HepG2 (cell line): Measurements from ENCODE around the gene TNFRSF11A. TPM values are rescaled to one million over a fixed set of nuclear protein-coding genes. Genes with fewer than 3 reads are reported as not detected.
A peak's percentile ranks its signal among the peaks of the same experiment; 100 is the strongest.

Source experiments
- DNMT1 ChIP-seq: sonication (generic); formaldehyde crosslinking; IDR thresholded peaks from 2 replicates; pipeline ENCODE4 v1.5.1; 2020; ENCODE audit warnings: mild to moderate bottlenecking, missing genetic modification reagents
- FOXA1 ChIP-seq, 2 experiments: fragments of 450-650 bp in 1 of 2; sonication (generic) in 1 of 2; formaldehyde crosslinking in 1 of 2; IDR thresholded peaks; 2 replicates each; pipeline versions ENCODE4 v1.4.0 to v1.6.1; 2016 to 2020; ENCODE audit warnings: missing genetic modification reagents in 1 of 2
- FOXJ3 ChIP-seq: sonication (generic); formaldehyde crosslinking; IDR thresholded peaks from 2 replicates; pipeline ENCODE4 v1.4.0; 2020; ENCODE audit warnings: missing genetic modification reagents, mild to moderate bottlenecking, borderline replicate concordance
- GATAD2A ChIP-seq: IDR thresholded peaks from 2 replicates; pipeline ENCODE4 v1.6.1; 2016
- HOXA7 ChIP-seq: sonication (generic); formaldehyde crosslinking; IDR thresholded peaks from 2 replicates; pipeline ENCODE4 v1.8.1; 2022; ENCODE audit warnings: mild to moderate bottlenecking, missing genetic modification reagents, moderate library complexity
- IKZF4 ChIP-seq: sonication (generic); formaldehyde crosslinking; IDR thresholded peaks from 2 replicates; pipeline ENCODE4 v1.5.1; 2020; ENCODE audit warnings: borderline replicate concordance, mild to moderate bottlenecking, low read depth, missing genetic modification reagents; ENCODE audit errors: not compliant biosample characterization
- IRX3 ChIP-seq: sonication (generic); formaldehyde crosslinking; IDR thresholded peaks from 2 replicates; pipeline ENCODE4 v1.8.1; 2023; ENCODE audit warnings: mild to moderate bottlenecking, low read depth, missing genetic modification reagents, borderline replicate concordance
- LCORL ChIP-seq, 2 experiments: fragments of 450-650 bp in 1 of 2; sonication (generic) in 1 of 2; formaldehyde crosslinking in 1 of 2; IDR thresholded peaks; 2 replicates each; pipeline versions ENCODE4 v1.5.0 to v1.6.1; 2017 to 2020; ENCODE audit warnings: antibody characterized with exemption in 1 of 2, missing genetic modification reagents in 1 of 2
- MAFF ChIP-seq: IDR thresholded peaks from 2 replicates; pipeline ENCODE4 v1.6.1; 2011; ENCODE audit warnings: low read depth, low read length, improper control_type of control experiment
- MIER3 ChIP-seq: IDR thresholded peaks from 2 replicates; pipeline ENCODE4 v1.6.1; 2016; ENCODE audit warnings: missing compliant biosample characterization, borderline replicate concordance
- MTA1 ChIP-seq: sonication (generic); formaldehyde crosslinking; IDR thresholded peaks from 2 replicates; pipeline ENCODE4 v1.4.0; 2020; ENCODE audit warnings: missing genetic modification reagents, mild to moderate bottlenecking, borderline replicate concordance
- NFE2 ChIP-seq: sonication (generic); formaldehyde crosslinking; IDR thresholded peaks from 2 replicates; pipeline ENCODE4 v1.4.0; 2020; ENCODE audit warnings: missing genetic modification reagents
- POGZ ChIP-seq: sonication (generic); formaldehyde crosslinking; IDR thresholded peaks from 2 replicates; pipeline ENCODE4 v1.4.0; 2020; ENCODE audit warnings: mild to moderate bottlenecking, missing genetic modification reagents
- RBM22 ChIP-seq: fragments of 200-400 bp; formaldehyde crosslinking; optimal IDR thresholded peaks from 2 replicates; pipeline ENCODE3; 2017; ENCODE audit warnings: mild to moderate bottlenecking, low read length, moderate library complexity
- YEATS4 ChIP-seq: sonication (generic); formaldehyde crosslinking; IDR thresholded peaks from 2 replicates; pipeline ENCODE4 v1.4.0; 2020; ENCODE audit warnings: missing genetic modification reagents, borderline replicate concordance
- polyA plus RNA-seq, 8 experiments: library from polyadenylated mRNA; depleted of rRNA in 3 of 8; stranded (reverse) in 7 of 8; unstranded in 1 of 8; fragments of >200 nt; fragmentation: Illumina TruSeq in 4 of 8; extraction: Trizol in 4 of 8; gene quantifications; 2 replicates each; pipeline versions ENCODE4 v1.2.1 to v1.2.3, GENCODE V29; 2011 to 2016; ENCODE audit warnings: low read depth in 4 of 8, missing spikeins in 1 of 8, mixed read lengths in 1 of 8; ENCODE audit not compliant: insufficient read depth in 1 of 8
- total RNA-seq, 5 experiments: library from RNA; depleted of rRNA; stranded (reverse); fragments of >200 nt; fragmentation: Illumina TruSeq; extraction: Trizol; gene quantifications; 2 replicates each; pipeline ENCODE4 v1.2.3, GENCODE V29; 2016; ENCODE audit warnings: low read depth in 1 of 5
- TF ChIP-seq, protein P1 (sequence below): conservative IDR thresholded peaks from 2 replicates; pipeline ENCODE4 v1.6.1; 2018; ENCODE audit warnings: missing genetic modification reagents
- TF ChIP-seq, protein P2 (sequence below): sonication (generic); formaldehyde crosslinking; IDR thresholded peaks from 2 replicates; pipeline ENCODE4 v1.5.0; 2020; ENCODE audit warnings: mild to moderate bottlenecking, missing genetic modification reagents
- TF ChIP-seq, protein P3 (sequence below): sonication (generic); formaldehyde crosslinking; IDR thresholded peaks from 2 replicates; pipeline ENCODE4 v1.5.1; 2020; ENCODE audit warnings: missing genetic modification reagents, mild to moderate bottlenecking, borderline replicate concordance
- TF ChIP-seq, protein P4 (sequence below): IDR thresholded peaks from 2 replicates; pipeline ENCODE4 v1.6.1; 2016; ENCODE audit warnings: low read depth, missing genetic modification reagents, missing compliant biosample characterization
- TF ChIP-seq, protein P5 (sequence below): sonication (generic); formaldehyde crosslinking; IDR thresholded peaks from 2 replicates; pipeline ENCODE4 v1.8.1; 2023; ENCODE audit warnings: mild to moderate bottlenecking, missing genetic modification reagents

TNFRSF11A gene
- total and polyA plus RNA-seq, 2 of the 13 experiments (the other 11 are each of a cell fraction or from before 2014, with no cell fraction given), result 4.6 to 6.4 TPM

DNA sequence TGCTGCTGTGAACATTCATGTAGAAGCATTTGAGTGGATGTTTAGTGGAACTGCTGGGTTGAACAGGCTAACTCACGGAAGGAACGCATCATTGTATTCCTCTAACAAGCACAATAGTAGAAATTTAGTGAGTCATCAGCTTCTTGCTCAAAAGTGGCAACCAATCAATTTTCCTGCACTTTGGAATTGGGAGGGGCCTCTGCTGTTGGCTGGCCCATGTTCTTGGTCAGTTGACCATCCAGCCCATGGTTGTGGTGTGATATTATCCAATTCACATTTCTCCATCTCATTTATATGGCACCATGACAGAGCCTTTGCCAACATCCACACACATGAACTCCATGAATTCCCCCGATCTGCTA, 95.0 kb downstream of the TNFRSF11A start (continued):
- TF ChIP-seq YEATS4 (CRISPR knock-in tag), result no peak
- peak; percentile 82 for TF ChIP-seq POGZ (CRISPR knock-in tag)
- TF ChIP-seq GATAD2A (CRISPR knock-in tag), result peak; percentile 49; the same call in 1 of the 2 replicates
- TF ChIP-seq LCORL (IDR thresholded peaks at IDR 0.05), result no peak
- TF ChIP-seq LCORL (CRISPR knock-in tag; IDR thresholded peaks at IDR 0.05), result no peak
- TF ChIP-seq HOXA7 (CRISPR knock-in tag), result no peak
- TF ChIP-seq, protein P1, sequence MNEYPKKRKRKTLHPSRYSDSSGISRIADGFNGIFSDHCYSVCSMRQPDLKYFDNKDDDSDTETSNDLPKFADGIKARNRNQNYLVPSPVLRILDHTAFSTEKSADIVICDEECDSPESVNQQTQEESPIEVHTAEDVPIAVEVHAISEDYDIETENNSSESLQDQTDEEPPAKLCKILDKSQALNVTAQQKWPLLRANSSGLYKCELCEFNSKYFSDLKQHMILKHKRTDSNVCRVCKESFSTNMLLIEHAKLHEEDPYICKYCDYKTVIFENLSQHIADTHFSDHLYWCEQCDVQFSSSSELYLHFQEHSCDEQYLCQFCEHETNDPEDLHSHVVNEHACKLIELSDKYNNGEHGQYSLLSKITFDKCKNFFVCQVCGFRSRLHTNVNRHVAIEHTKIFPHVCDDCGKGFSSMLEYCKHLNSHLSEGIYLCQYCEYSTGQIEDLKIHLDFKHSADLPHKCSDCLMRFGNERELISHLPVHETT (CRISPR knock-in tag), result no peak
- no peak for TF ChIP-seq NFE2 (CRISPR knock-in tag)
- no peak for TF ChIP-seq IKZF4 (CRISPR knock-in tag)
- no peak for TF ChIP-seq FOXJ3
- TF ChIP-seq, protein P2, sequence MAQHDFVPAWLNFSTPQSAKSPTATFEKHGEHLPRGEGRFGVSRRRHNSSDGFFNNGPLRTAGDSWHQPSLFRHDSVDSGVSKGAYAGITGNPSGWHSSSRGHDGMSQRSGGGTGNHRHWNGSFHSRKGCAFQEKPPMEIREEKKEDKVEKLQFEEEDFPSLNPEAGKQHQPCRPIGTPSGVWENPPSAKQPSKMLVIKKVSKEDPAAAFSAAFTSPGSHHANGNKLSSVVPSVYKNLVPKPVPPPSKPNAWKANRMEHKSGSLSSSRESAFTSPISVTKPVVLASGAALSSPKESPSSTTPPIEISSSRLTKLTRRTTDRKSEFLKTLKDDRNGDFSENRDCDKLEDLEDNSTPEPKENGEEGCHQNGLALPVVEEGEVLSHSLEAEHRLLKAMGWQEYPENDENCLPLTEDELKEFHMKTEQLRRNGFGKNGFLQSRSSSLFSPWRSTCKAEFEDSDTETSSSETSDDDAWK (CRISPR knock-in tag), result no peak
- no peak for TF ChIP-seq MTA1 (CRISPR knock-in tag)
- TF ChIP-seq, protein P3, sequence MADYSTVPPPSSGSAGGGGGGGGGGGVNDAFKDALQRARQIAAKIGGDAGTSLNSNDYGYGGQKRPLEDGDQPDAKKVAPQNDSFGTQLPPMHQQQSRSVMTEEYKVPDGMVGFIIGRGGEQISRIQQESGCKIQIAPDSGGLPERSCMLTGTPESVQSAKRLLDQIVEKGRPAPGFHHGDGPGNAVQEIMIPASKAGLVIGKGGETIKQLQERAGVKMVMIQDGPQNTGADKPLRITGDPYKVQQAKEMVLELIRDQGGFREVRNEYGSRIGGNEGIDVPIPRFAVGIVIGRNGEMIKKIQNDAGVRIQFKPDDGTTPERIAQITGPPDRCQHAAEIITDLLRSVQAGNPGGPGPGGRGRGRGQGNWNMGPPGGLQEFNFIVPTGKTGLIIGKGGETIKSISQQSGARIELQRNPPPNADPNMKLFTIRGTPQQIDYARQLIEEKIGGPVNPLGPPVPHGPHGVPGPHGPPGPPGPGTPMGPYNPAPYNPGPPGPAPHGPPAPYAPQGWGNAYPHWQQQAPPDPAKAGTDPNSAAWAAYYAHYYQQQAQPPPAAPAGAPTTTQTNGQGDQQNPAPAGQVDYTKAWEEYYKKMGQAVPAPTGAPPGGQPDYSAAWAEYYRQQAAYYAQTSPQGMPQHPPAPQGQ (CRISPR knock-in tag), result no peak
- TF ChIP-seq RBM22, result no peak
- TF ChIP-seq, protein P4, sequence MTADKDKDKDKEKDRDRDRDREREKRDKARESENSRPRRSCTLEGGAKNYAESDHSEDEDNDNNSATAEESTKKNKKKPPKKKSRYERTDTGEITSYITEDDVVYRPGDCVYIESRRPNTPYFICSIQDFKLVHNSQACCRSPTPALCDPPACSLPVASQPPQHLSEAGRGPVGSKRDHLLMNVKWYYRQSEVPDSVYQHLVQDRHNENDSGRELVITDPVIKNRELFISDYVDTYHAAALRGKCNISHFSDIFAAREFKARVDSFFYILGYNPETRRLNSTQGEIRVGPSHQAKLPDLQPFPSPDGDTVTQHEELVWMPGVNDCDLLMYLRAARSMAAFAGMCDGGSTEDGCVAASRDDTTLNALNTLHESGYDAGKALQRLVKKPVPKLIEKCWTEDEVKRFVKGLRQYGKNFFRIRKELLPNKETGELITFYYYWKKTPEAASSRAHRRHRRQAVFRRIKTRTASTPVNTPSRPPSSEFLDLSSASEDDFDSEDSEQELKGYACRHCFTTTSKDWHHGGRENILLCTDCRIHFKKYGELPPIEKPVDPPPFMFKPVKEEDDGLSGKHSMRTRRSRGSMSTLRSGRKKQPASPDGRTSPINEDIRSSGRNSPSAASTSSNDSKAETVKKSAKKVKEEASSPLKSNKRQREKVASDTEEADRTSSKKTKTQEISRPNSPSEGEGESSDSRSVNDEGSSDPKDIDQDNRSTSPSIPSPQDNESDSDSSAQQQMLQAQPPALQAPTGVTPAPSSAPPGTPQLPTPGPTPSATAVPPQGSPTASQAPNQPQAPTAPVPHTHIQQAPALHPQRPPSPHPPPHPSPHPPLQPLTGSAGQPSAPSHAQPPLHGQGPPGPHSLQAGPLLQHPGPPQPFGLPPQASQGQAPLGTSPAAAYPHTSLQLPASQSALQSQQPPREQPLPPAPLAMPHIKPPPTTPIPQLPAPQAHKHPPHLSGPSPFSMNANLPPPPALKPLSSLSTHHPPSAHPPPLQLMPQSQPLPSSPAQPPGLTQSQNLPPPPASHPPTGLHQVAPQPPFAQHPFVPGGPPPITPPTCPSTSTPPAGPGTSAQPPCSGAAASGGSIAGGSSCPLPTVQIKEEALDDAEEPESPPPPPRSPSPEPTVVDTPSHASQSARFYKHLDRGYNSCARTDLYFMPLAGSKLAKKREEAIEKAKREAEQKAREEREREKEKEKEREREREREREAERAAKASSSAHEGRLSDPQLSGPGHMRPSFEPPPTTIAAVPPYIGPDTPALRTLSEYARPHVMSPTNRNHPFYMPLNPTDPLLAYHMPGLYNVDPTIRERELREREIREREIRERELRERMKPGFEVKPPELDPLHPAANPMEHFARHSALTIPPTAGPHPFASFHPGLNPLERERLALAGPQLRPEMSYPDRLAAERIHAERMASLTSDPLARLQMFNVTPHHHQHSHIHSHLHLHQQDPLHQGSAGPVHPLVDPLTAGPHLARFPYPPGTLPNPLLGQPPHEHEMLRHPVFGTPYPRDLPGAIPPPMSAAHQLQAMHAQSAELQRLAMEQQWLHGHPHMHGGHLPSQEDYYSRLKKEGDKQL (CRISPR knock-in tag), result no peak
- no peak for TF ChIP-seq FOXA1 (IDR thresholded peaks at IDR 0.05)
- TF ChIP-seq FOXA1 (CRISPR knock-in tag; IDR thresholded peaks at IDR 0.05), result no peak
- TF ChIP-seq IRX3 (CRISPR knock-in tag), result no peak
- TF ChIP-seq MAFF, result peak; percentile 59
- TF ChIP-seq, protein P5, sequence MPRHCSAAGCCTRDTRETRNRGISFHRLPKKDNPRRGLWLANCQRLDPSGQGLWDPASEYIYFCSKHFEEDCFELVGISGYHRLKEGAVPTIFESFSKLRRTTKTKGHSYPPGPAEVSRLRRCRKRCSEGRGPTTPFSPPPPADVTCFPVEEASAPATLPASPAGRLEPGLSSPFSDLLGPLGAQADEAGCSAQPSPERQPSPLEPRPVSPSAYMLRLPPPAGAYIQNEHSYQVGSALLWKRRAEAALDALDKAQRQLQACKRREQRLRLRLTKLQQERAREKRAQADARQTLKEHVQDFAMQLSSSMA (CRISPR knock-in tag), result no peak
- TF ChIP-seq MIER3 (CRISPR knock-in tag), result no peak
- TF ChIP-seq DNMT1, result no peak
